GM23338 (cell line): Measurements from ENCODE around the gene SLC34A3. TPM values are rescaled to one million over a fixed set of nuclear protein-coding genes. Genes with fewer than 3 reads are reported as not detected.
"Not testable (repeated sequence)": the region's sequence is repeated elsewhere in the genome, so short reads cannot be mapped to it uniquely, and the experiment has no call there.

Experiments
- ATAC-seq: fragments of 200-7000 bp; cut with Tn5 transposase; 3 replicates; pipeline ENCODE4 v1.9.1; 2020
- DNase-seq: peaks from one replicate; pipeline ENCODE4 v3.0.0-alpha.2; 2015; ENCODE audit warnings: low spot score
- H2AFZ ChIP-seq: fragments of 200-600 bp; sonication (generic); 2 replicates; pipeline ENCODE4 v1.8.0; 2016; ENCODE audit warnings: antibody characterized with exemption, mild to moderate bottlenecking, moderate library complexity
- H3F3A ChIP-seq: fragments of 200-600 bp; sonication (generic); replicated peaks from 2 replicates; pipeline ENCODE4 v1.8.0; 2017; ENCODE audit warnings: antibody characterized with exemption, mixed run types, low read depth
- H3K27ac ChIP-seq: fragments of 200-600 bp; sonication (generic); 2 replicates; pipeline ENCODE4 v1.6.1; 2016; ENCODE audit warnings: low read depth
- H3K27me3 ChIP-seq: fragments of 200-600 bp; sonication (generic); 2 replicates; pipeline ENCODE4 v1.8.0; 2016; ENCODE audit warnings: mild to moderate bottlenecking, mixed run types, moderate library complexity; ENCODE audit not compliant: insufficient read depth
- H3K36me3 ChIP-seq: fragments of 200-600 bp; sonication (generic); 2 replicates; pipeline ENCODE4 v1.8.0; 2016; ENCODE audit warnings: mild to moderate bottlenecking; ENCODE audit not compliant: insufficient read depth
- H3K4me1 ChIP-seq: fragments of 200-600 bp; sonication (generic); 2 replicates; pipeline ENCODE4 v1.8.0; 2016; ENCODE audit warnings: mild to moderate bottlenecking, moderate library complexity; ENCODE audit not compliant: insufficient read depth
- H3K4me2 ChIP-seq: fragments of 200-600 bp; sonication (generic); 2 replicates; pipeline ENCODE4 v1.7.1; 2017; ENCODE audit warnings: mixed run types
- H3K4me3 ChIP-seq: fragments of 200-600 bp; sonication (generic); 2 replicates; pipeline ENCODE4 v1.6.1; 2016; ENCODE audit warnings: mixed run types
- H3K79me2 ChIP-seq: fragments of 200-600 bp; sonication (generic); replicated peaks from 2 replicates; pipeline ENCODE4 v1.8.0; 2017; ENCODE audit warnings: mild to moderate bottlenecking; ENCODE audit not compliant: insufficient read depth
- H3K9me2 ChIP-seq: fragments of 200-600 bp; sonication (generic); 2 replicates; pipeline ENCODE4 v1.8.0; 2017; ENCODE audit not compliant: insufficient read depth
- H4K20me1 ChIP-seq: fragments of 200-600 bp; sonication (generic); replicated peaks from 2 replicates; pipeline ENCODE4 v1.8.0; 2017; ENCODE audit warnings: mild to moderate bottlenecking; ENCODE audit not compliant: insufficient read depth
- H3K27ac Mint-ChIP-seq: 2 replicates; pipeline ENCODE4 v1.8.0; 2020; ENCODE audit warnings: inconsistent platforms, mild to moderate bottlenecking, moderate library complexity, mixed read lengths
- H3K27me3 Mint-ChIP-seq: 3 replicates; pipeline ENCODE4 v1.8.0; 2022; ENCODE audit warnings: low read depth, mild to moderate bottlenecking, moderate library complexity, mixed read lengths, inconsistent platforms; ENCODE audit not compliant: insufficient read depth, poor library complexity
- H3K36me3 Mint-ChIP-seq: 3 replicates; pipeline ENCODE4 v1.8.0; 2021; ENCODE audit warnings: low read depth, mild to moderate bottlenecking, inconsistent platforms, moderate library complexity, mixed read lengths
- H3K4me1 Mint-ChIP-seq: 3 replicates; pipeline ENCODE4 v1.8.0; 2020; ENCODE audit warnings: mild to moderate bottlenecking, inconsistent platforms, mixed read lengths
- H3K4me3 Mint-ChIP-seq: 3 replicates; pipeline ENCODE4 v1.8.0; 2021; ENCODE audit warnings: moderate library complexity, mild to moderate bottlenecking, inconsistent platforms, mixed read lengths
- H3K9me3 Mint-ChIP-seq: 3 replicates; pipeline ENCODE4 v1.8.0; 2020; ENCODE audit warnings: moderate library complexity, mild to moderate bottlenecking, inconsistent platforms, mixed read lengths
- CREB1 ChIP-seq: fragments of 250-450 bp; sonication (Bioruptor Pico); IDR thresholded peaks from 2 replicates; pipeline ENCODE4 v1.5.0; 2020; ENCODE audit warnings: low read depth, mild to moderate bottlenecking, moderate library complexity
- EZH2phosphoT487 ChIP-seq: fragments of 200-600 bp; sonication (generic); IDR thresholded peaks from one replicate; pipeline ENCODE4 v1.8.1; 2018; ENCODE audit warnings: antibody characterized with exemption; ENCODE audit not compliant: unreplicated experiment
- NANOG ChIP-seq: IDR thresholded peaks from 2 replicates; pipeline ENCODE4 v1.6.1; 2016; ENCODE audit warnings: antibody characterized with exemption, borderline replicate concordance
- STAT1 ChIP-seq: IDR thresholded peaks from one replicate; pipeline ENCODE4 v1.6.1; 2016; ENCODE audit warnings: antibody characterized with exemption; ENCODE audit not compliant: unreplicated experiment
- ZNF114 ChIP-seq: fragments of 250-450 bp; sonication (Bioruptor Pico); IDR thresholded peaks from 2 replicates; pipeline ENCODE4 v1.5.0; 2020; ENCODE audit warnings: mild to moderate bottlenecking, moderate library complexity
- polyA plus RNA-seq: library from polyadenylated mRNA; unstranded; fragments of >200 nt; fragmentation: Nextera tagmentation; extraction: Ambion mirVana; gene quantifications from 2 replicates; pipeline ENCODE4 v1.2.1, GENCODE V29; 2016
- total RNA-seq: library from RNA; depleted of rRNA; stranded (reverse); fragments of >200 nt; shearing (Covaris generic); gene quantifications from 2 replicates; pipeline ENCODE4 v1.2.3, GENCODE V29; 2014
- TF ChIP-seq, protein P1 (sequence below): fragments of 250-450 bp; sonication (Bioruptor Pico); IDR thresholded peaks from 2 replicates; pipeline ENCODE4 v1.5.0; 2020; ENCODE audit warnings: mild to moderate bottlenecking, moderate library complexity
- TF ChIP-seq, protein P2 (sequence below): IDR thresholded peaks from one replicate; pipeline ENCODE4 v1.6.1; 2018; ENCODE audit warnings: antibody characterized with exemption; ENCODE audit not compliant: unreplicated experiment
- TF ChIP-seq, protein P3 (sequence below), 2 experiments: fragments of 200-600 bp in 1 of 2; sonication (generic) in 1 of 2; conservative IDR thresholded peaks; 2 replicates each; pipeline versions ENCODE4 v1.5.1 to v1.6.1; 2016 to 2017; ENCODE audit warnings: antibody characterized with exemption in 2 of 2, low read depth in 2 of 2, mild to moderate bottlenecking in 2 of 2, moderate library complexity in 1 of 2

SLC34A3 gene
- total and polyA plus RNA-seq, 2 experiments from 2014 or later, result not detected

- 0 out of 2 replicates have a peak overlapping the region, but pooled peaks have one; percentile 44 for H3K27ac Mint-ChIP-seq
- H3K4me3 Mint-ChIP-seq, result peak overlapping the region; percentile 86
- no peak for ATAC-seq
- no peaks in the 10 kb centered on the region for H3K9me3 Mint-ChIP-seq
- peak overlapping the region; percentile 90 for H3K4me2 ChIP-seq
- H3K27me3 ChIP-seq, result no peaks in the 10 kb centered on the region
- no peaks in the 10 kb centered on the region for H3K9me2 ChIP-seq
- H3K4me3 ChIP-seq, result peak overlapping the region; percentile 89
- H3K27me3 Mint-ChIP-seq, result peaks cover 29% of the 10 kb centered on the region
- H3K36me3 ChIP-seq, result no peaks in the 10 kb centered on the region
- DNase-seq, result no peak
- H2AFZ ChIP-seq, result no peak overlapping the region
- H4K20me1 ChIP-seq, result peaks cover 16% of the 10 kb centered on the region
- peaks cover 29% of the 10 kb centered on the region for H3K79me2 ChIP-seq
- H3K27ac ChIP-seq, result no peak overlapping the region; the same call in 1 of the 2 replicates
- H3K4me1 ChIP-seq, result peaks cover 20% of the 10 kb centered on the region; the same call in 1 of the 2 replicates
- peaks cover 31% of the 10 kb centered on the region for H3K36me3 Mint-ChIP-seq
- TF ChIP-seq STAT1 (no peak), NANOG (no peak), ZNF114 (no peak), EZH2phosphoT487 (no peak), CREB1 (no peak)
- TF ChIP-seq, protein P1, sequence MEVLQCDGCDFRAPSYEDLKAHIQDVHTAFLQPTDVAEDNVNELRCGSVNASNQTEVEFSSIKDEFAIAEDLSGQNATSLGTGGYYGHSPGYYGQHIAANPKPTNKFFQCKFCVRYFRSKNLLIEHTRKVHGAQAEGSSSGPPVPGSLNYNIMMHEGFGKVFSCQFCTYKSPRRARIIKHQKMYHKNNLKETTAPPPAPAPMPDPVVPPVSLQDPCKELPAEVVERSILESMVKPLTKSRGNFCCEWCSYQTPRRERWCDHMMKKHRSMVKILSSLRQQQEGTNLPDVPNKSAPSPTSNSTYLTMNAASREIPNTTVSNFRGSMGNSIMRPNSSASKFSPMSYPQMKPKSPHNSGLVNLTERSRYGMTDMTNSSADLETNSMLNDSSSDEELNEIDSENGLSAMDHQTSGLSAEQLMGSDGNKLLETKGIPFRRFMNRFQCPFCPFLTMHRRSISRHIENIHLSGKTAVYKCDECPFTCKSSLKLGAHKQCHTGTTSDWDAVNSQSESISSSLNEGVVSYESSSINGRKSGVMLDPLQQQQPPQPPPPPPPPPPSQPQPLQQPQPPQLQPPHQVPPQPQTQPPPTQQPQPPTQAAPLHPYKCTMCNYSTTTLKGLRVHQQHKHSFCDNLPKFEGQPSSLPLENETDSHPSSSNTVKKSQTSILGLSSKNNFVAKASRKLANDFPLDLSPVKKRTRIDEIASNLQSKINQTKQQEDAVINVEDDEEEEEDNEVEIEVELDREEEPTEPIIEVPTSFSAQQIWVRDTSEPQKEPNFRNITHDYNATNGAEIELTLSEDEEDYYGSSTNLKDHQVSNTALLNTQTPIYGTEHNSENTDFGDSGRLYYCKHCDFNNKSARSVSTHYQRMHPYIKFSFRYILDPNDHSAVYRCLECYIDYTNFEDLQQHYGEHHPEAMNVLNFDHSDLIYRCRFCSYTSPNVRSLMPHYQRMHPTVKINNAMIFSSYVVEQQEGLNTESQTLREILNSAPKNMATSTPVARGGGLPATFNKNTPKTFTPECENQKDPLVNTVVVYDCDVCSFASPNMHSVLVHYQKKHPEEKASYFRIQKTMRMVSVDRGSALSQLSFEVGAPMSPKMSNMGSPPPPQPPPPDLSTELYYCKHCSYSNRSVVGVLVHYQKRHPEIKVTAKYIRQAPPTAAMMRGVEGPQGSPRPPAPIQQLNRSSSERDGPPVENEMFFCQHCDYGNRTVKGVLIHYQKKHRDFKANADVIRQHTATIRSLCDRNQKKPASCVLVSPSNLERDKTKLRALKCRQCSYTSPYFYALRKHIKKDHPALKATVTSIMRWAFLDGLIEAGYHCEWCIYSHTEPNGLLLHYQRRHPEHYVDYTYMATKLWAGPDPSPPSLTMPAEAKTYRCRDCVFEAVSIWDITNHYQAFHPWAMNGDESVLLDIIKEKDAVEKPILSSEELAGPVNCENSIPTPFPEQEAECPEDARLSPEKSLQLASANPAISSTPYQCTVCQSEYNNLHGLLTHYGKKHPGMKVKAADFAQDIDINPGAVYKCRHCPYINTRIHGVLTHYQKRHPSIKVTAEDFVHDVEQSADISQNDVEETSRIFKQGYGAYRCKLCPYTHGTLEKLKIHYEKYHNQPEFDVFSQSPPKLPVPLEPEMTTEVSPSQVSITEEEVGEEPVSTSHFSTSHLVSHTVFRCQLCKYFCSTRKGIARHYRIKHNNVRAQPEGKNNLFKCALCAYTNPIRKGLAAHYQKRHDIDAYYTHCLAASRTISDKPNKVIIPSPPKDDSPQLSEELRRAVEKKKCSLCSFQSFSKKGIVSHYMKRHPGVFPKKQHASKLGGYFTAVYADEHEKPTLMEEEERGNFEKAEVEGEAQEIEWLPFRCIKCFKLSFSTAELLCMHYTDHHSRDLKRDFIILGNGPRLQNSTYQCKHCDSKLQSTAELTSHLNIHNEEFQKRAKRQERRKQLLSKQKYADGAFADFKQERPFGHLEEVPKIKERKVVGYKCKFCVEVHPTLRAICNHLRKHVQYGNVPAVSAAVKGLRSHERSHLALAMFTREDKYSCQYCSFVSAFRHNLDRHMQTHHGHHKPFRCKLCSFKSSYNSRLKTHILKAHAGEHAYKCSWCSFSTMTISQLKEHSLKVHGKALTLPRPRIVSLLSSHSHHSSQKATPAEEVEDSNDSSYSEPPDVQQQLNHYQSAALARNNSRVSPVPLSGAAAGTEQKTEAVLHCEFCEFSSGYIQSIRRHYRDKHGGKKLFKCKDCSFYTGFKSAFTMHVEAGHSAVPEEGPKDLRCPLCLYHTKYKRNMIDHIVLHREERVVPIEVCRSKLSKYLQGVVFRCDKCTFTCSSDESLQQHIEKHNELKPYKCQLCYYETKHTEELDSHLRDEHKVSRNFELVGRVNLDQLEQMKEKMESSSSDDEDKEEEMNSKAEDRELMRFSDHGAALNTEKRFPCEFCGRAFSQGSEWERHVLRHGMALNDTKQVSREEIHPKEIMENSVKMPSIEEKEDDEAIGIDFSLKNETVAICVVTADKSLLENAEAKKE, result no peak
- TF ChIP-seq, protein P2, sequence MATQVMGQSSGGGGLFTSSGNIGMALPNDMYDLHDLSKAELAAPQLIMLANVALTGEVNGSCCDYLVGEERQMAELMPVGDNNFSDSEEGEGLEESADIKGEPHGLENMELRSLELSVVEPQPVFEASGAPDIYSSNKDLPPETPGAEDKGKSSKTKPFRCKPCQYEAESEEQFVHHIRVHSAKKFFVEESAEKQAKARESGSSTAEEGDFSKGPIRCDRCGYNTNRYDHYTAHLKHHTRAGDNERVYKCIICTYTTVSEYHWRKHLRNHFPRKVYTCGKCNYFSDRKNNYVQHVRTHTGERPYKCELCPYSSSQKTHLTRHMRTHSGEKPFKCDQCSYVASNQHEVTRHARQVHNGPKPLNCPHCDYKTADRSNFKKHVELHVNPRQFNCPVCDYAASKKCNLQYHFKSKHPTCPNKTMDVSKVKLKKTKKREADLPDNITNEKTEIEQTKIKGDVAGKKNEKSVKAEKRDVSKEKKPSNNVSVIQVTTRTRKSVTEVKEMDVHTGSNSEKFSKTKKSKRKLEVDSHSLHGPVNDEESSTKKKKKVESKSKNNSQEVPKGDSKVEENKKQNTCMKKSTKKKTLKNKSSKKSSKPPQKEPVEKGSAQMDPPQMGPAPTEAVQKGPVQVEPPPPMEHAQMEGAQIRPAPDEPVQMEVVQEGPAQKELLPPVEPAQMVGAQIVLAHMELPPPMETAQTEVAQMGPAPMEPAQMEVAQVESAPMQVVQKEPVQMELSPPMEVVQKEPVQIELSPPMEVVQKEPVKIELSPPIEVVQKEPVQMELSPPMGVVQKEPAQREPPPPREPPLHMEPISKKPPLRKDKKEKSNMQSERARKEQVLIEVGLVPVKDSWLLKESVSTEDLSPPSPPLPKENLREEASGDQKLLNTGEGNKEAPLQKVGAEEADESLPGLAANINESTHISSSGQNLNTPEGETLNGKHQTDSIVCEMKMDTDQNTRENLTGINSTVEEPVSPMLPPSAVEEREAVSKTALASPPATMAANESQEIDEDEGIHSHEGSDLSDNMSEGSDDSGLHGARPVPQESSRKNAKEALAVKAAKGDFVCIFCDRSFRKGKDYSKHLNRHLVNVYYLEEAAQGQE, result no peak
- TF ChIP-seq, protein P3, sequence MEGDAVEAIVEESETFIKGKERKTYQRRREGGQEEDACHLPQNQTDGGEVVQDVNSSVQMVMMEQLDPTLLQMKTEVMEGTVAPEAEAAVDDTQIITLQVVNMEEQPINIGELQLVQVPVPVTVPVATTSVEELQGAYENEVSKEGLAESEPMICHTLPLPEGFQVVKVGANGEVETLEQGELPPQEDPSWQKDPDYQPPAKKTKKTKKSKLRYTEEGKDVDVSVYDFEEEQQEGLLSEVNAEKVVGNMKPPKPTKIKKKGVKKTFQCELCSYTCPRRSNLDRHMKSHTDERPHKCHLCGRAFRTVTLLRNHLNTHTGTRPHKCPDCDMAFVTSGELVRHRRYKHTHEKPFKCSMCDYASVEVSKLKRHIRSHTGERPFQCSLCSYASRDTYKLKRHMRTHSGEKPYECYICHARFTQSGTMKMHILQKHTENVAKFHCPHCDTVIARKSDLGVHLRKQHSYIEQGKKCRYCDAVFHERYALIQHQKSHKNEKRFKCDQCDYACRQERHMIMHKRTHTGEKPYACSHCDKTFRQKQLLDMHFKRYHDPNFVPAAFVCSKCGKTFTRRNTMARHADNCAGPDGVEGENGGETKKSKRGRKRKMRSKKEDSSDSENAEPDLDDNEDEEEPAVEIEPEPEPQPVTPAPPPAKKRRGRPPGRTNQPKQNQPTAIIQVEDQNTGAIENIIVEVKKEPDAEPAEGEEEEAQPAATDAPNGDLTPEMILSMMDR (conservative IDR thresholded peaks at IDR 0.05; ENCODE audit: low read depth in 2 of 2), result no peak
- 0 out of 2 replicates have a peak, but pooled peaks cover 29% of the 10 kb centered on the region for H3F3A ChIP-seq
- peaks cover 35% of the 10 kb centered on the region for H3K4me1 Mint-ChIP-seq
These were observed 11.8 kb downstream of the SLC34A3 start for GRCh38 chr9:137242269-137243203.

- Histone ChIP-seq H4K20me1 (peaks cover 16% of the 10 kb centered on the region), H3F3A (0 out of 2 replicates have a peak, but pooled peaks cover 29% of the 10 kb centered on the region), H3K79me2 (peaks cover 29% of the 10 kb centered on the region), H3K4me1 (peaks cover 18% of the 10 kb centered on the region; the same call in 1 of the 2 replicates)
- DNase-seq, H3K36me3 ChIP-seq, ATAC-seq, H3K4me3 ChIP-seq, H3K27me3 ChIP-seq, H2AFZ ChIP-seq, H3K27ac Mint-ChIP-seq, H3K4me2 ChIP-seq, H3K9me3 Mint-ChIP-seq, H3K9me2 ChIP-seq, H3K27ac ChIP-seq: not testable (repeated sequence)
- Mint-ChIP-seq H3K4me1 (peaks cover 32% of the 10 kb centered on the region), H3K36me3 (peaks cover 31% of the 10 kb centered on the region), H3K4me3 (peak overlapping the region; percentile 86), H3K27me3 (peaks cover 26% of the 10 kb centered on the region)
These were observed 12.5 kb downstream of the SLC34A3 start for GRCh38 chr9:137243266-137243625.
